HG03280 (cell line): Measurements from ENCODE around the gene ANKRD52.
"Not testable (repeated sequence)": the region's sequence is repeated elsewhere in the genome, so short reads cannot be mapped to it uniquely, and the experiment has no call there.

Source experiments
- ATAC-seq: cut with Tn5 transposase; IDR thresholded peaks from one replicate; pipeline ENCODE4 v1.9.1; 2021; ENCODE audit warnings: mild to moderate bottlenecking, moderate library complexity; ENCODE audit not compliant: unreplicated experiment

The ANKRD52 gene

GRCh38 chr12:56274299-56274698 is 16.1 kb upstream of the ANKRD52 start:
- ATAC-seq, result no peak

GRCh38 chr12:56272468-56272867 is 14.3 kb upstream of the ANKRD52 start:
- not testable (repeated sequence) for ATAC-seq

GRCh38 chr12:56271031-56271430 is 12.8 kb upstream of the ANKRD52 start:
- ATAC-seq, result no peak

- peak; percentile 2 for ATAC-seq
These were observed 9.4 kb upstream of the ANKRD52 start for GRCh38 chr12:56267443-56268071.

GRCh38 chr12:56266693-56267442 is 8.7 kb upstream of the ANKRD52 start, which contains the start of gene COQ10A:
Gene COQ10A (plus strand): TSS chr12:56266942. CDS start chr12:56267119, 177 bp downstream.
- ATAC-seq, result peak; percentile 93

GRCh38 chr12:56266068-56266692 is 8.0 kb upstream of the ANKRD52 start:
- ATAC-seq, result not testable (repeated sequence)

GRCh38 chr12:56262955-56263354 is 4.8 kb upstream of the ANKRD52 start:
- not testable (repeated sequence) for ATAC-seq

GRCh38 chr12:56261503-56262232 is 3.5 kb upstream of the ANKRD52 start:
- ATAC-seq, result no peak

GRCh38 chr12:56260921-56261320 is 2.7 kb upstream of the ANKRD52 start:
- no peak for ATAC-seq

GRCh38 chr12:56260380-56260779 is 2.2 kb upstream of the ANKRD52 start:
- no peak for ATAC-seq

- ATAC-seq, result no peak
These were observed 618 bp upstream of the ANKRD52 start for GRCh38 chr12:56258820-56259183.

GRCh38 chr12:56257491-56258067 is 605 bp downstream of the ANKRD52 start:
- ATAC-seq, result no peak

- ATAC-seq, result no peak
These were observed 1.1 kb downstream of the ANKRD52 start for GRCh38 chr12:56257071-56257470.

- ATAC-seq, result no peak
These were observed 1.7 kb downstream of the ANKRD52 start for GRCh38 chr12:56256326-56256960.

GRCh38 chr12:56255671-56256070 is 2.5 kb downstream of the ANKRD52 start:
- no peak for ATAC-seq

- ATAC-seq, result no peak
These were observed 5.1 kb downstream of the ANKRD52 start for GRCh38 chr12:56253091-56253490.

- ATAC-seq, result no peak
These were observed 5.5 kb downstream of the ANKRD52 start for GRCh38 chr12:56252649-56253048.

- no peak for ATAC-seq
These were observed 9.5 kb downstream of the ANKRD52 start for GRCh38 chr12:56248711-56249110.

GRCh38 chr12:56247923-56248322 is 10.3 kb downstream of the ANKRD52 start:
- no peak for ATAC-seq

GRCh38 chr12:56244494-56244893 is 13.7 kb downstream of the ANKRD52 start:
- ATAC-seq, result no peak
